Adrenal gland (tissue), 5 donors: Measurements from ENCODE around the gene IFNA7.
"Not testable (repeated sequence)": the region's sequence is repeated elsewhere in the genome, so short reads cannot be mapped to it uniquely, and the experiment has no call there.

ENCODE experiments used
- CTCF ChIP-seq, 6 experiments: fragments of 450-650 bp in 4 of 6; fragments of 200-600 bp in 2 of 6; sonication (generic) in 1 of 6; IDR thresholded peaks; 1 replicate in 5 of 6; 2 replicates in 1 of 6; pipeline versions ENCODE4 v1.5.1 to v1.8.0; 2016 to 2021; ENCODE audit warnings: antibody characterized with exemption in 6 of 6, mild to moderate bottlenecking in 2 of 6, moderate library complexity in 1 of 6
- POLR2A ChIP-seq, 2 donors: fragments of 450-650 bp; IDR thresholded peaks; one replicate each; pipeline ENCODE4 v1.6.1; 2017; ENCODE audit warnings: antibody characterized with exemption in 2 of 2, mild to moderate bottlenecking in 2 of 2, moderate library complexity in 1 of 2
- donor health status: DM: no; HTN: no; CAD: no.

GRCh38 chr9:21187487-21187886 is 14.5 kb downstream of the IFNA7 start, which contains the start of gene IFNA4:
- TF ChIP-seq CTCF, POLR2A (IDR thresholded peaks at IDR 0.05): not testable (repeated sequence)
